HUES64 (cell line): ENCODE results near the gene VEPH1.

Source experiments
- H3K27ac ChIP-seq: 2 replicates; pipeline ENCODE4 v1.7.0; 2013; ENCODE audit warnings: low read depth, low read length, inconsistent platforms
- H3K27me3 ChIP-seq: 2 replicates; pipeline ENCODE4 v1.6.1; 2013; ENCODE audit warnings: mild to moderate bottlenecking, low read length; ENCODE audit not compliant: insufficient read depth
- H3K36me3 ChIP-seq: 2 replicates; pipeline ENCODE4 v1.6.1; 2013; ENCODE audit warnings: mild to moderate bottlenecking, low read length; ENCODE audit not compliant: insufficient read depth
- H3K4me1 ChIP-seq: 2 replicates; pipeline ENCODE4 v1.6.1; 2013; ENCODE audit warnings: mild to moderate bottlenecking, low read length, moderate library complexity; ENCODE audit not compliant: insufficient read depth
- H3K4me3 ChIP-seq: 2 replicates; pipeline ENCODE4 v1.5.1; 2013; ENCODE audit warnings: mild to moderate bottlenecking, low read length, moderate library complexity
- H3K9ac ChIP-seq: 2 replicates; pipeline ENCODE4 v1.6.1; 2013; ENCODE audit warnings: mild to moderate bottlenecking, low read depth, low read length
- H3K9me3 ChIP-seq: 2 replicates; pipeline ENCODE4 v1.6.1; 2013; ENCODE audit warnings: low read depth, low read length; ENCODE audit not compliant: insufficient read depth
- WGBS: fragments of 150-250, 120-280 bp; methylation state at CpG from one replicate; pipeline ENCODE4 v1.1.7; 2013; ENCODE audit warnings: missing lambda C conversion rate; 5-methylcytosine and 5-hydroxymethylcytosine counted together

Gene VEPH1

GRCh38 chr3:157319672-157320071, 183.5 kb downstream of the VEPH1 start:
- H3K4me3 ChIP-seq = no peak overlapping the region
- no peaks in the 10 kb centered on the region for H3K36me3 ChIP-seq
- H3K9ac ChIP-seq = no peak overlapping the region
- H3K4me1 ChIP-seq = peaks cover 6% of the 10 kb centered on the region
- no peak overlapping the region for H3K27ac ChIP-seq
- no peaks in the 10 kb centered on the region for H3K27me3 ChIP-seq
- H3K9me3 ChIP-seq = no peaks in the 10 kb centered on the region

- H3K9me3 ChIP-seq = no peaks in the 10 kb centered on the region
- H3K36me3 ChIP-seq = no peaks in the 10 kb centered on the region
- 86% methylated on average over 5 of the region's 5 CpGs for WGBS
- no peaks in the 10 kb centered on the region for H3K27me3 ChIP-seq
- no peak overlapping the region for H3K27ac ChIP-seq
- H3K9ac ChIP-seq = no peak overlapping the region
- H3K4me3 ChIP-seq = no peak overlapping the region
- H3K4me1 ChIP-seq = peaks cover 6% of the 10 kb centered on the region
Observed at GRCh38 chr3:157318639-157319288, 184.5 kb downstream of the VEPH1 start.

GRCh38 chr3:157317895-157318294, 185.3 kb downstream of the VEPH1 start:
- H3K4me1 ChIP-seq = peaks cover 6% of the 10 kb centered on the region
- no peak overlapping the region for H3K4me3 ChIP-seq
- H3K36me3 ChIP-seq = no peaks in the 10 kb centered on the region
- H3K27ac ChIP-seq = no peak overlapping the region
- H3K9ac ChIP-seq = no peak overlapping the region
- H3K9me3 ChIP-seq = no peaks in the 10 kb centered on the region
- WGBS = 86% methylated on average over 1 of the region's 1 CpG
- H3K27me3 ChIP-seq = no peaks in the 10 kb centered on the region

- Histone ChIP-seq H3K27ac (no peak overlapping the region), H3K36me3 (no peaks in the 10 kb centered on the region), H3K9me3 (no peaks in the 10 kb centered on the region), H3K4me3 (no peak overlapping the region), H3K27me3 (no peaks in the 10 kb centered on the region), H3K9ac (no peak overlapping the region), H3K4me1 (no peaks in the 10 kb centered on the region)
- 97% methylated on average over 3 of the region's 4 CpGs for WGBS
Observed at GRCh38 chr3:157313186-157313585, 190.0 kb downstream of the VEPH1 start.

GRCh38 chr3:157312376-157312745, 190.9 kb downstream of the VEPH1 start:
- Histone ChIP-seq H3K9me3 (no peaks in the 10 kb centered on the region), H3K27ac (no peak overlapping the region), H3K9ac (no peak overlapping the region), H3K4me1 (no peaks in the 10 kb centered on the region), H3K27me3 (no peaks in the 10 kb centered on the region), H3K4me3 (no peak overlapping the region), H3K36me3 (no peaks in the 10 kb centered on the region)

- whole genome bisulfite sequencing = 89% methylated on average over 1 of the region's 2 CpGs
- H3K9ac ChIP-seq = no peak overlapping the region
- H3K4me1 ChIP-seq = no peaks in the 10 kb centered on the region
- H3K4me3 ChIP-seq = no peak overlapping the region
- no peaks in the 10 kb centered on the region for H3K36me3 ChIP-seq
- no peaks in the 10 kb centered on the region for H3K9me3 ChIP-seq
- H3K27me3 ChIP-seq = no peaks in the 10 kb centered on the region
- no peak overlapping the region for H3K27ac ChIP-seq
Observed at GRCh38 chr3:157311633-157312375, 191.4 kb downstream of the VEPH1 start.

- Histone ChIP-seq H3K27ac (no peak overlapping the region), H3K9me3 (no peaks in the 10 kb centered on the region), H3K9ac (no peak overlapping the region), H3K4me1 (0 out of 2 replicates have a peak, but pooled peaks cover 5% of the 10 kb centered on the region), H3K4me3 (no peak overlapping the region), H3K36me3 (no peaks in the 10 kb centered on the region), H3K27me3 (no peaks in the 10 kb centered on the region)
- 79% methylated on average over 6 of the region's 6 CpGs for WGBS
Observed at GRCh38 chr3:157310329-157311052, 192.7 kb downstream of the VEPH1 start.

- H3K4me3 ChIP-seq = no peak overlapping the region
- no peaks in the 10 kb centered on the region for H3K27me3 ChIP-seq
- no peak overlapping the region for H3K27ac ChIP-seq
- WGBS = 64% methylated on average over 1 of the region's 2 CpGs
- no peaks in the 10 kb centered on the region for H3K36me3 ChIP-seq
- H3K9me3 ChIP-seq = no peaks in the 10 kb centered on the region
- H3K9ac ChIP-seq = no peak overlapping the region
- H3K4me1 ChIP-seq = 0 out of 2 replicates have a peak, but pooled peaks cover 5% of the 10 kb centered on the region
Observed at GRCh38 chr3:157306502-157306901, 196.7 kb downstream of the VEPH1 start.

- Histone ChIP-seq H3K9me3 (no peaks in the 10 kb centered on the region), H3K4me1 (0 out of 2 replicates have a peak, but pooled peaks cover 5% of the 10 kb centered on the region), H3K27me3 (no peaks in the 10 kb centered on the region), H3K36me3 (no peaks in the 10 kb centered on the region), H3K4me3 (no peak overlapping the region), H3K9ac (no peak overlapping the region), H3K27ac (no peak overlapping the region)
- WGBS = no CpG with 5 or more reads among the region's 4 CpGs
Observed at GRCh38 chr3:157305392-157305791, 197.8 kb downstream of the VEPH1 start.

- no peaks in the 10 kb centered on the region for H3K27me3 ChIP-seq
- WGBS = 96% methylated on average over 2 of the region's 2 CpGs
- H3K9me3 ChIP-seq = no peaks in the 10 kb centered on the region
- H3K9ac ChIP-seq = no peak overlapping the region
- H3K27ac ChIP-seq = no peak overlapping the region
- H3K4me1 ChIP-seq = 0 out of 2 replicates have a peak, but pooled peaks cover 5% of the 10 kb centered on the region
- no peaks in the 10 kb centered on the region for H3K36me3 ChIP-seq
- no peak overlapping the region for H3K4me3 ChIP-seq
Observed at GRCh38 chr3:157301755-157302154, 201.5 kb downstream of the VEPH1 start.

GRCh38 chr3:157300981-157301663, 202.1 kb downstream of the VEPH1 start:
- 0 out of 2 replicates have a peak, but pooled peaks cover 5% of the 10 kb centered on the region for H3K4me1 ChIP-seq
- no peaks in the 10 kb centered on the region for H3K36me3 ChIP-seq
- H3K4me3 ChIP-seq = no peak overlapping the region
- WGBS = 93% methylated on average over 6 of the region's 9 CpGs
- H3K27me3 ChIP-seq = no peaks in the 10 kb centered on the region
- no peak overlapping the region for H3K9ac ChIP-seq
- H3K9me3 ChIP-seq = no peaks in the 10 kb centered on the region
- no peak overlapping the region for H3K27ac ChIP-seq
